Osteocyte (in vitro differentiated cells): ENCODE results near the gene SLC25A1. TPM values are rescaled to one million over a fixed set of nuclear protein-coding genes. Genes with fewer than 3 reads are reported as not detected.

ENCODE experiments used
- DNase-seq: peaks from one replicate; pipeline ENCODE4 v3.0.0; 2021; ENCODE audit warnings: mixed read lengths; ENCODE audit not compliant: unreplicated experiment; ENCODE audit errors: extremely low spot score
- H3K27ac Mint-ChIP-seq: one replicate; pipeline ENCODE4 v1.8.0; 2021; ENCODE audit warnings: mild to moderate bottlenecking, mixed read lengths; ENCODE audit not compliant: unreplicated experiment
- H3K27me3 Mint-ChIP-seq: one replicate; pipeline ENCODE4 v1.8.0; 2021; ENCODE audit warnings: mixed read lengths; ENCODE audit not compliant: unreplicated experiment
- H3K36me3 Mint-ChIP-seq: one replicate; pipeline ENCODE4 v1.8.0; 2021; ENCODE audit warnings: mixed read lengths; ENCODE audit not compliant: unreplicated experiment
- H3K4me1 Mint-ChIP-seq: one replicate; pipeline ENCODE4 v1.8.0; 2021; ENCODE audit warnings: mixed read lengths; ENCODE audit not compliant: unreplicated experiment
- H3K4me3 Mint-ChIP-seq: one replicate; pipeline ENCODE4 v1.8.0; 2021; ENCODE audit warnings: mild to moderate bottlenecking, moderate library complexity, mixed read lengths; ENCODE audit not compliant: unreplicated experiment
- H3K9me3 Mint-ChIP-seq: one replicate; pipeline ENCODE4 v1.8.0; 2021; ENCODE audit warnings: mixed read lengths; ENCODE audit not compliant: unreplicated experiment
- total RNA-seq: library from RNA; stranded (reverse); gene quantifications from 2 replicates; pipeline ENCODE4 v1.2.1, GENCODE V29; 2021
- TF ChIP-seq, protein P1 (sequence below): fragments of 200-600 bp; sonication (generic); IDR thresholded peaks from 2 replicates; pipeline ENCODE4 v1.5.0; 2021; ENCODE audit warnings: antibody characterized with exemption, mild to moderate bottlenecking, moderate library complexity

The SLC25A1 gene
- total RNA-seq, 1 donor from 2014 or later, result 96.1 TPM

DNA sequence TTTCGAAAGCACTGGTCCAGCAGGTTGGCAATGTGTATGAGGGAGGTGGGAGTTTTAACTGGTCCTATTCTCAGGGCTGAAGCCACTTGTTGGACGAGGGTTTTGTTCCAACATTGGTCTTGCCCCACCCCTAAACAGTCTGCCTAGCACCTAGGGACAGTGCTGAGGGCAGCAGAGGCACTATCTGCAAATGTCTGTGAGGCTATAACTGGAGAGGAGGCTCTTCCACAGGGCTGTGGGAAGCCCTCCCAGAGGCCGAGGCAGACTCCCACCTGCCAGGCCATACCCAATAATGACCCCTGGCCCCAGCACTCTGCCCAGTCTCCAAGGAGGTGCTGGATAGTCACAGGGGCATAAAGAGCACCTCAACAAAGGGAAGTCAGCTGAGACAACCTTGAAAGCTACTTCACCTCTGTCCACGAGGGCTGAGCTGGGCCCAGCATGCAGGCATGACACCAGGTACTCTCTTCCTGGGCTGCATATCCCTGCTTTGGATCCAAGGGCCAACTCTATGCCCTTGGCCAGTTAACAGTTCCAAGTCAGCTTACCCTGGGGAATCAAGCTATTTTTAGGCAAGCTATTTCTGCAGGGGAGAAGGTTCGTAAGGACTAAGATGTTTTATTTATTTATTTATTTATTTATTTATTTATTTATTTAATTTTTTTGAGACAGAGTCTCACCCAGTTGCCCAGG, 40.2 kb upstream of the SLC25A1 start:
- Mint-ChIP-seq H3K36me3 (peaks cover 14% of the 10 kb centered on the region), H3K27ac (peak overlapping the region; percentile 78), H3K4me1 (peaks cover 15% of the 10 kb centered on the region), H3K9me3 (no peaks in the 10 kb centered on the region), H3K27me3 (no peaks in the 10 kb centered on the region), H3K4me3 (no peak overlapping the region)
- no peak for DNase-seq
- TF ChIP-seq, protein P1, sequence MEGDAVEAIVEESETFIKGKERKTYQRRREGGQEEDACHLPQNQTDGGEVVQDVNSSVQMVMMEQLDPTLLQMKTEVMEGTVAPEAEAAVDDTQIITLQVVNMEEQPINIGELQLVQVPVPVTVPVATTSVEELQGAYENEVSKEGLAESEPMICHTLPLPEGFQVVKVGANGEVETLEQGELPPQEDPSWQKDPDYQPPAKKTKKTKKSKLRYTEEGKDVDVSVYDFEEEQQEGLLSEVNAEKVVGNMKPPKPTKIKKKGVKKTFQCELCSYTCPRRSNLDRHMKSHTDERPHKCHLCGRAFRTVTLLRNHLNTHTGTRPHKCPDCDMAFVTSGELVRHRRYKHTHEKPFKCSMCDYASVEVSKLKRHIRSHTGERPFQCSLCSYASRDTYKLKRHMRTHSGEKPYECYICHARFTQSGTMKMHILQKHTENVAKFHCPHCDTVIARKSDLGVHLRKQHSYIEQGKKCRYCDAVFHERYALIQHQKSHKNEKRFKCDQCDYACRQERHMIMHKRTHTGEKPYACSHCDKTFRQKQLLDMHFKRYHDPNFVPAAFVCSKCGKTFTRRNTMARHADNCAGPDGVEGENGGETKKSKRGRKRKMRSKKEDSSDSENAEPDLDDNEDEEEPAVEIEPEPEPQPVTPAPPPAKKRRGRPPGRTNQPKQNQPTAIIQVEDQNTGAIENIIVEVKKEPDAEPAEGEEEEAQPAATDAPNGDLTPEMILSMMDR, result no peak

DNA sequence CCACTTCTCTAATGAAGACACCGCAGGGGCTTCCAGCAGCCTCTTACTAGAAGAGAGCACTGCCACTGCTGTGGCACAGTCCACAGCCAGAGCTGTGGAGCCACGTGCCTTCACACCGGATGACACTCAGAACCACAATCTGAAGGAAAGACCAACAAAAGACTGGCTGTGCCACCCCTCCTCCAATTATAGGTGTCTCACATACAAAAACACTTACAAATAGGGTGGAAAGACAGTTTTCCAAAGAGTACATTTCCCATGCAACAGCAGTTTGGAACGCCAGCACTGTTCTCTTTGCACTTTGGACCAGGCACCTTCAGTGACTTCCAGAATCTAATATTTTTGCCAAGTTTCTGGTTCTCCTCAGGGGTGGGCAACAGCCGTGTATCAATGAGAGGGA, 38.0 kb upstream of the SLC25A1 start:
- H3K36me3 Mint-ChIP-seq, result peaks cover 8% of the 10 kb centered on the region
- no peaks in the 10 kb centered on the region for H3K27me3 Mint-ChIP-seq

DNA sequence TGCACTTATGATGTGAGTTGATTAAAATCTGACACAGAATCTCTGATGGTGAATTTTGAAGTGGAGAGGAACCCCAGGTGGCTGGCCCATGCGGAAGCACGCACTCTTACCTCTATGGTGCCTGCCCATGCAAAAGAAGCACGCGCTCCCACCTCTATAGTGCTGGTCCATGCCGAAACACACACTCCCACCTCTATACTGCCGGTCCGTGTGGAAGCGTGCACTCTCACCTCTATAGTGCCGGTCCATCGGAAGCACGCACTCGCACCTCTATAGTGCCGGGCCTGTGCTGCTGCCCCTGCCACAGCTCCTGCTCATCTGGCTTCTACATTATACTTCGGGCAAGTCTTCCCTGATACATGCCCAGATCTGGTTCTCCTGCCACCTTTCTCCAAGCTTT, 36.8 kb upstream of the SLC25A1 start:
- peaks cover 15% of the 10 kb centered on the region for H3K4me1 Mint-ChIP-seq
- TF ChIP-seq, protein P1, result no peak
- H3K27ac Mint-ChIP-seq, result no peak overlapping the region
- peaks cover 4% of the 10 kb centered on the region for H3K36me3 Mint-ChIP-seq
- H3K9me3 Mint-ChIP-seq, result no peaks in the 10 kb centered on the region
- no peaks in the 10 kb centered on the region for H3K27me3 Mint-ChIP-seq
- no peak overlapping the region for H3K4me3 Mint-ChIP-seq
- no peak for DNase-seq

More for the DNA sequence above, 38.0 kb upstream of the SLC25A1 start:
- Mint-ChIP-seq H3K4me1 (peaks cover 15% of the 10 kb centered on the region), H3K27ac (no peak overlapping the region), H3K4me3 (no peak overlapping the region), H3K9me3 (no peaks in the 10 kb centered on the region)
- no peak for DNase-seq
- TF ChIP-seq, protein P1, result no peak

DNA sequence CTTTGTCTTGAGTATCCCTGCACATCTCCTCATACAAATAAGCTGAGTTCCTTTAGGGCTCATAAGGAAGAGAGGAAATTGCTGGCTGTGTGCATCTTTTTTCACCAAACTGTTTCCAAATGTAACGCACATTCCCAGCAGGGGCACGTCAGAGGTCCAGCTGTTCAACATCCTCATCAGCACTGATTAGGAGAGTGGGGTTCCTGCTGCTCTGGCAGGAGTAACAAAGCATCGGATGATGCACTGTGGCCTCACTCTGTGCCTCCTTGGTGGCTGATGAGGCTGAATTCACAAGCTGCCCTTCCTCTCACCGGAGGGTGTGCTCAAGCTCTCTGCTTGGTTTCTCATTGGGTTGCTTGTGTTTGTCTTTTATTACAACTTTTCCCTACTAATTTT, 35.5 kb upstream of the SLC25A1 start:
- H3K4me1 Mint-ChIP-seq, result peaks cover 15% of the 10 kb centered on the region
- H3K9me3 Mint-ChIP-seq, result no peaks in the 10 kb centered on the region
- no peak for DNase-seq
- no peak overlapping the region for H3K27ac Mint-ChIP-seq
- TF ChIP-seq, protein P1, result no peak
- H3K36me3 Mint-ChIP-seq, result peaks cover 15% of the 10 kb centered on the region
- no peak overlapping the region for H3K4me3 Mint-ChIP-seq
- H3K27me3 Mint-ChIP-seq, result no peaks in the 10 kb centered on the region

DNA sequence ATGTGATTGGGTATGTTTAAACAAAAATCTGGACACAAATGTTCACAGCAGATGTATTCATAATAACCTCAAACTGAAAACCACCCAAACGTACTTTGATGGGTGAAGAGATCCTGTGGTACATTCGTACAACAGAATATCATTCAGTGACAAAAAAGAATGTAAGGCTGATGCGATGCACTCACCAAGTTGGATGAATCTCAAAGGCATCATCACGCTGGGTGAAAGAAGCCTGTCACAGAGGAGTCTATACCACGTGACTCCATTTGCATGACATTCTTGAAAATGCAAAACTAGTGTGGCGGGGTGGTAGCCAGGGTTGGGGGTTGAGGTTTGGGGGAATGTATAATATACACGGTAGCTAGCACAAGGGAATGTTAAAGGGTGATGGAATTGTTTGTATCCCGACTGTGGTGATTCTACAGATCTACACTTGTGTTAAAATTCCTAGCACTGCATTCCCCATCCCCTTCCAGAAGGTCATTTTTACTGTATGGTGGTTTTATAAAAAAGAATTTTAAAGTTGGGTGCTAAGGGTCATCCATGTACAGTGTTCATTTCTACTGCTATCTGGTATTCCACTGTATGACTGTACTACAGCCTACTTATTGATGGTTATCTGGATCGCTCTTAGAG, 35.0 kb upstream of the SLC25A1 start:
- Mint-ChIP-seq H3K4me1 (peaks cover 15% of the 10 kb centered on the region), H3K4me3 (no peak overlapping the region), H3K9me3 (no peaks in the 10 kb centered on the region), H3K27ac (no peak overlapping the region), H3K27me3 (no peaks in the 10 kb centered on the region), H3K36me3 (peaks cover 16% of the 10 kb centered on the region)
- DNase-seq, result no peak
- TF ChIP-seq, protein P1, result no peak
